ENCODE measurements around the gene AKAP6. TPM values are rescaled to one million over a fixed set of nuclear protein-coding genes. Genes with fewer than 3 reads are reported as not detected.

AKAP6 gene
- total and polyA plus RNA-seq, 2 experiments from 2014 or later = 0.38 to 0.42 TPM

DNA sequence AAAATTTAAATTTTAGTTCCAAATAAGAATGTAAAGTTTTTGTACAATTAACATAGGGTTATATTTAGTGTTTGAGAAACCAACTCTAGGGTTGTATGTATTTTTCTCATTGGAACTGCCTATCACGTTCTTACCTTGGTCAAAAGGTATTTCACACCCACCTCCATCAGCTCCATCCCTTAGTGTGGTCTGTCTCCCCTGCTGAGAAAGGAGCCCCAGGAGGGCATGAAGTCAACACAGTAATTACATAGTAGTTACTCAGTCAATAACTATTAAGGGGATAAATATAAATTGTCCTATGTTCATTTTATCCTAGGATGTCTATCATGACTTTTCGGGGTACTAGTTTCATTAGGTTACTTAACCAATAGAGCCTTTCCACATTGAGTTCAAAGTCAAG, 106.3 kb downstream of the AKAP6 start:
- H3K4me2 ChIP-seq = no peak overlapping the region
- H3K4me3 Mint-ChIP-seq = no peak overlapping the region
- no peak overlapping the region for H3K4me3 ChIP-seq
- peaks cover 10% of the 10 kb centered on the region for H3K9me2 ChIP-seq (ENCODE audit: insufficient read depth)
- TF ChIP-seq ZNF331 (CRISPR knock-in tag; IDR thresholded peaks at IDR 0.05; ENCODE audit: low read depth) (no peak), ETS1 (IDR thresholded peaks at IDR 0.05) (no peak), EZH2 (IDR thresholded peaks at IDR 0.05; ENCODE audit: low read depth, unreplicated experiment) (no peak), JUNB (IDR thresholded peaks at IDR 0.05; ENCODE audit: unreplicated experiment) (no peak), ZNF114 (CRISPR knock-in tag; IDR thresholded peaks at IDR 0.05) (no peak)
- TF ChIP-seq, protein P1, sequence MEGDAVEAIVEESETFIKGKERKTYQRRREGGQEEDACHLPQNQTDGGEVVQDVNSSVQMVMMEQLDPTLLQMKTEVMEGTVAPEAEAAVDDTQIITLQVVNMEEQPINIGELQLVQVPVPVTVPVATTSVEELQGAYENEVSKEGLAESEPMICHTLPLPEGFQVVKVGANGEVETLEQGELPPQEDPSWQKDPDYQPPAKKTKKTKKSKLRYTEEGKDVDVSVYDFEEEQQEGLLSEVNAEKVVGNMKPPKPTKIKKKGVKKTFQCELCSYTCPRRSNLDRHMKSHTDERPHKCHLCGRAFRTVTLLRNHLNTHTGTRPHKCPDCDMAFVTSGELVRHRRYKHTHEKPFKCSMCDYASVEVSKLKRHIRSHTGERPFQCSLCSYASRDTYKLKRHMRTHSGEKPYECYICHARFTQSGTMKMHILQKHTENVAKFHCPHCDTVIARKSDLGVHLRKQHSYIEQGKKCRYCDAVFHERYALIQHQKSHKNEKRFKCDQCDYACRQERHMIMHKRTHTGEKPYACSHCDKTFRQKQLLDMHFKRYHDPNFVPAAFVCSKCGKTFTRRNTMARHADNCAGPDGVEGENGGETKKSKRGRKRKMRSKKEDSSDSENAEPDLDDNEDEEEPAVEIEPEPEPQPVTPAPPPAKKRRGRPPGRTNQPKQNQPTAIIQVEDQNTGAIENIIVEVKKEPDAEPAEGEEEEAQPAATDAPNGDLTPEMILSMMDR (conservative IDR thresholded peaks at IDR 0.05; ENCODE audit: low read depth in 2 of 2) = no peak
- H3K36me3 ChIP-seq (ENCODE audit: insufficient read depth) = no peaks in the 10 kb centered on the region
- H3K36me3 Mint-ChIP-seq (ENCODE audit: low read depth) = no peaks in the 10 kb centered on the region
- peaks cover 2% of the 10 kb centered on the region; the same call in 1 of the 3 replicates for H3K9me3 Mint-ChIP-seq
- no peak overlapping the region for H3K27ac Mint-ChIP-seq
- no peaks in the 10 kb centered on the region for H3K4me1 ChIP-seq (ENCODE audit: insufficient read depth)
- H2AFZ ChIP-seq = no peak overlapping the region
- DNase-seq (ENCODE audit: low spot score) (no peak), ATAC-seq (no peak)
- no peaks in the 10 kb centered on the region for H3K4me1 Mint-ChIP-seq
- H3K27me3 ChIP-seq (ENCODE audit: insufficient read depth) = no peaks in the 10 kb centered on the region
- H3K27ac ChIP-seq (ENCODE audit: low read depth) = no peak overlapping the region
- H3F3A ChIP-seq (replicated peaks; ENCODE audit: low read depth) = no peaks in the 10 kb centered on the region
- no peaks in the 10 kb centered on the region for H3K27me3 Mint-ChIP-seq (ENCODE audit: insufficient read depth, low read depth, poor library complexity)
- H4K20me1 ChIP-seq (replicated peaks; ENCODE audit: insufficient read depth) = no peaks in the 10 kb centered on the region
- no peaks in the 10 kb centered on the region for H3K79me2 ChIP-seq (replicated peaks; ENCODE audit: insufficient read depth)

GRCh38 chr14:32436993-32437392, 107.9 kb downstream of the AKAP6 start:
- Histone ChIP-seq H3K36me3 (ENCODE audit: insufficient read depth) (no peaks in the 10 kb centered on the region), H3K4me1 (ENCODE audit: insufficient read depth) (no peaks in the 10 kb centered on the region), H4K20me1 (replicated peaks; ENCODE audit: insufficient read depth) (no peaks in the 10 kb centered on the region), H3K27ac (ENCODE audit: low read depth) (no peak overlapping the region), H3K4me2 (no peak overlapping the region), H3K27me3 (ENCODE audit: insufficient read depth) (no peaks in the 10 kb centered on the region), H3F3A (replicated peaks; ENCODE audit: low read depth) (no peaks in the 10 kb centered on the region), H3K79me2 (replicated peaks; ENCODE audit: insufficient read depth) (no peaks in the 10 kb centered on the region), H2AFZ (no peak overlapping the region), H3K4me3 (no peak overlapping the region), H3K9me2 (ENCODE audit: insufficient read depth) (peaks cover 10% of the 10 kb centered on the region)
- Mint-ChIP-seq H3K27me3 (ENCODE audit: insufficient read depth, low read depth, poor library complexity) (no peaks in the 10 kb centered on the region), H3K27ac (no peak overlapping the region), H3K4me1 (no peaks in the 10 kb centered on the region), H3K9me3 (peaks cover 2% of the 10 kb centered on the region; the same call in 1 of the 3 replicates), H3K4me3 (no peak overlapping the region), H3K36me3 (ENCODE audit: low read depth) (no peaks in the 10 kb centered on the region)
- DNase-seq (ENCODE audit: low spot score) (no peak), ATAC-seq (no peak)
- TF ChIP-seq EZH2phosphoT487 (IDR thresholded peaks at IDR 0.05; ENCODE audit: unreplicated experiment) (no peak), STAT1 (IDR thresholded peaks at IDR 0.05; ENCODE audit: unreplicated experiment) (no peak), EZH2 (IDR thresholded peaks at IDR 0.05; ENCODE audit: low read depth, unreplicated experiment) (no peak), REST (IDR thresholded peaks at IDR 0.05; ENCODE audit: unreplicated experiment) (no peak)
- TF ChIP-seq, protein P2, sequence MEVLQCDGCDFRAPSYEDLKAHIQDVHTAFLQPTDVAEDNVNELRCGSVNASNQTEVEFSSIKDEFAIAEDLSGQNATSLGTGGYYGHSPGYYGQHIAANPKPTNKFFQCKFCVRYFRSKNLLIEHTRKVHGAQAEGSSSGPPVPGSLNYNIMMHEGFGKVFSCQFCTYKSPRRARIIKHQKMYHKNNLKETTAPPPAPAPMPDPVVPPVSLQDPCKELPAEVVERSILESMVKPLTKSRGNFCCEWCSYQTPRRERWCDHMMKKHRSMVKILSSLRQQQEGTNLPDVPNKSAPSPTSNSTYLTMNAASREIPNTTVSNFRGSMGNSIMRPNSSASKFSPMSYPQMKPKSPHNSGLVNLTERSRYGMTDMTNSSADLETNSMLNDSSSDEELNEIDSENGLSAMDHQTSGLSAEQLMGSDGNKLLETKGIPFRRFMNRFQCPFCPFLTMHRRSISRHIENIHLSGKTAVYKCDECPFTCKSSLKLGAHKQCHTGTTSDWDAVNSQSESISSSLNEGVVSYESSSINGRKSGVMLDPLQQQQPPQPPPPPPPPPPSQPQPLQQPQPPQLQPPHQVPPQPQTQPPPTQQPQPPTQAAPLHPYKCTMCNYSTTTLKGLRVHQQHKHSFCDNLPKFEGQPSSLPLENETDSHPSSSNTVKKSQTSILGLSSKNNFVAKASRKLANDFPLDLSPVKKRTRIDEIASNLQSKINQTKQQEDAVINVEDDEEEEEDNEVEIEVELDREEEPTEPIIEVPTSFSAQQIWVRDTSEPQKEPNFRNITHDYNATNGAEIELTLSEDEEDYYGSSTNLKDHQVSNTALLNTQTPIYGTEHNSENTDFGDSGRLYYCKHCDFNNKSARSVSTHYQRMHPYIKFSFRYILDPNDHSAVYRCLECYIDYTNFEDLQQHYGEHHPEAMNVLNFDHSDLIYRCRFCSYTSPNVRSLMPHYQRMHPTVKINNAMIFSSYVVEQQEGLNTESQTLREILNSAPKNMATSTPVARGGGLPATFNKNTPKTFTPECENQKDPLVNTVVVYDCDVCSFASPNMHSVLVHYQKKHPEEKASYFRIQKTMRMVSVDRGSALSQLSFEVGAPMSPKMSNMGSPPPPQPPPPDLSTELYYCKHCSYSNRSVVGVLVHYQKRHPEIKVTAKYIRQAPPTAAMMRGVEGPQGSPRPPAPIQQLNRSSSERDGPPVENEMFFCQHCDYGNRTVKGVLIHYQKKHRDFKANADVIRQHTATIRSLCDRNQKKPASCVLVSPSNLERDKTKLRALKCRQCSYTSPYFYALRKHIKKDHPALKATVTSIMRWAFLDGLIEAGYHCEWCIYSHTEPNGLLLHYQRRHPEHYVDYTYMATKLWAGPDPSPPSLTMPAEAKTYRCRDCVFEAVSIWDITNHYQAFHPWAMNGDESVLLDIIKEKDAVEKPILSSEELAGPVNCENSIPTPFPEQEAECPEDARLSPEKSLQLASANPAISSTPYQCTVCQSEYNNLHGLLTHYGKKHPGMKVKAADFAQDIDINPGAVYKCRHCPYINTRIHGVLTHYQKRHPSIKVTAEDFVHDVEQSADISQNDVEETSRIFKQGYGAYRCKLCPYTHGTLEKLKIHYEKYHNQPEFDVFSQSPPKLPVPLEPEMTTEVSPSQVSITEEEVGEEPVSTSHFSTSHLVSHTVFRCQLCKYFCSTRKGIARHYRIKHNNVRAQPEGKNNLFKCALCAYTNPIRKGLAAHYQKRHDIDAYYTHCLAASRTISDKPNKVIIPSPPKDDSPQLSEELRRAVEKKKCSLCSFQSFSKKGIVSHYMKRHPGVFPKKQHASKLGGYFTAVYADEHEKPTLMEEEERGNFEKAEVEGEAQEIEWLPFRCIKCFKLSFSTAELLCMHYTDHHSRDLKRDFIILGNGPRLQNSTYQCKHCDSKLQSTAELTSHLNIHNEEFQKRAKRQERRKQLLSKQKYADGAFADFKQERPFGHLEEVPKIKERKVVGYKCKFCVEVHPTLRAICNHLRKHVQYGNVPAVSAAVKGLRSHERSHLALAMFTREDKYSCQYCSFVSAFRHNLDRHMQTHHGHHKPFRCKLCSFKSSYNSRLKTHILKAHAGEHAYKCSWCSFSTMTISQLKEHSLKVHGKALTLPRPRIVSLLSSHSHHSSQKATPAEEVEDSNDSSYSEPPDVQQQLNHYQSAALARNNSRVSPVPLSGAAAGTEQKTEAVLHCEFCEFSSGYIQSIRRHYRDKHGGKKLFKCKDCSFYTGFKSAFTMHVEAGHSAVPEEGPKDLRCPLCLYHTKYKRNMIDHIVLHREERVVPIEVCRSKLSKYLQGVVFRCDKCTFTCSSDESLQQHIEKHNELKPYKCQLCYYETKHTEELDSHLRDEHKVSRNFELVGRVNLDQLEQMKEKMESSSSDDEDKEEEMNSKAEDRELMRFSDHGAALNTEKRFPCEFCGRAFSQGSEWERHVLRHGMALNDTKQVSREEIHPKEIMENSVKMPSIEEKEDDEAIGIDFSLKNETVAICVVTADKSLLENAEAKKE (CRISPR knock-in tag; IDR thresholded peaks at IDR 0.05) = no peak

Data from GM23338 (cell line).